Measurements from ENCODE around the gene TMEM217. TPM values are rescaled to one million over a fixed set of nuclear protein-coding genes. Genes with fewer than 3 reads are reported as not detected.

TMEM217 gene
- total RNA-seq, 2 donors from 2014 or later: 0.95 to 1.6 TPM

GRCh38 chr6:37205175-37205996 lies 52.6 kb downstream of the TMEM217 start:
- TF ChIP-seq, protein P1, sequence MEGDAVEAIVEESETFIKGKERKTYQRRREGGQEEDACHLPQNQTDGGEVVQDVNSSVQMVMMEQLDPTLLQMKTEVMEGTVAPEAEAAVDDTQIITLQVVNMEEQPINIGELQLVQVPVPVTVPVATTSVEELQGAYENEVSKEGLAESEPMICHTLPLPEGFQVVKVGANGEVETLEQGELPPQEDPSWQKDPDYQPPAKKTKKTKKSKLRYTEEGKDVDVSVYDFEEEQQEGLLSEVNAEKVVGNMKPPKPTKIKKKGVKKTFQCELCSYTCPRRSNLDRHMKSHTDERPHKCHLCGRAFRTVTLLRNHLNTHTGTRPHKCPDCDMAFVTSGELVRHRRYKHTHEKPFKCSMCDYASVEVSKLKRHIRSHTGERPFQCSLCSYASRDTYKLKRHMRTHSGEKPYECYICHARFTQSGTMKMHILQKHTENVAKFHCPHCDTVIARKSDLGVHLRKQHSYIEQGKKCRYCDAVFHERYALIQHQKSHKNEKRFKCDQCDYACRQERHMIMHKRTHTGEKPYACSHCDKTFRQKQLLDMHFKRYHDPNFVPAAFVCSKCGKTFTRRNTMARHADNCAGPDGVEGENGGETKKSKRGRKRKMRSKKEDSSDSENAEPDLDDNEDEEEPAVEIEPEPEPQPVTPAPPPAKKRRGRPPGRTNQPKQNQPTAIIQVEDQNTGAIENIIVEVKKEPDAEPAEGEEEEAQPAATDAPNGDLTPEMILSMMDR (conservative IDR thresholded peaks at IDR 0.05): no peak
- Histone ChIP-seq H3K27me3 (ENCODE audit: control insufficient read depth, insufficient read depth, low read length, poor library complexity, severe bottlenecking) (no peaks in the 10 kb centered on the region), H3K4me1 (ENCODE audit: control insufficient read depth, insufficient read depth, low read length) (no peaks in the 10 kb centered on the region), H3K9ac (ENCODE audit: extremely low read depth, low read length, poor library complexity, severe bottlenecking) (no peak overlapping the region), H3K9me3 (ENCODE audit: control insufficient read depth, low read length) (no peaks in the 10 kb centered on the region), H3K27ac (ENCODE audit: low read depth, low read length) (no peak overlapping the region), H3K4me3 (ENCODE audit: low read length) (no peak overlapping the region), H3K36me3 (ENCODE audit: control insufficient read depth, insufficient read depth, low read length) (no peaks in the 10 kb centered on the region)
- Mint-ChIP-seq H3K36me3 (ENCODE audit: low read depth) (no peaks in the 10 kb centered on the region), H3K4me1 (peaks cover 1% of the 10 kb centered on the region), H3K27me3 (ENCODE audit: insufficient read depth) (no peaks in the 10 kb centered on the region), H3K4me3 (no peak overlapping the region), H3K9me3 (no peaks in the 10 kb centered on the region), H3K27ac (no peak overlapping the region)
- 82 to 93% methylated on average over 11 to 13 of the region's 13 CpGs for WGBS, 2 experiments (ENCODE audit: insufficient coverage in 1 of 2, insufficient read length in 1 of 2)
- no peak for DNase-seq

GRCh38 chr6:37204014-37204751 lies 53.8 kb downstream of the TMEM217 start:
- Mint-ChIP-seq H3K27me3 (ENCODE audit: insufficient read depth) (no peaks in the 10 kb centered on the region), H3K4me1 (no peaks in the 10 kb centered on the region), H3K9me3 (no peaks in the 10 kb centered on the region), H3K4me3 (no peak overlapping the region), H3K27ac (no peak overlapping the region), H3K36me3 (ENCODE audit: low read depth) (no peaks in the 10 kb centered on the region)
- Histone ChIP-seq H3K4me1 (ENCODE audit: control insufficient read depth, insufficient read depth, low read length) (no peaks in the 10 kb centered on the region), H3K9me3 (ENCODE audit: control insufficient read depth, low read length) (no peaks in the 10 kb centered on the region), H3K4me3 (ENCODE audit: low read length) (no peak overlapping the region), H3K27me3 (ENCODE audit: control insufficient read depth, insufficient read depth, low read length, poor library complexity, severe bottlenecking) (no peaks in the 10 kb centered on the region), H3K36me3 (ENCODE audit: control insufficient read depth, insufficient read depth, low read length) (no peaks in the 10 kb centered on the region), H3K9ac (ENCODE audit: extremely low read depth, low read length, poor library complexity, severe bottlenecking) (no peak overlapping the region), H3K27ac (ENCODE audit: low read depth, low read length) (no peak overlapping the region)
- TF ChIP-seq, protein P1 (conservative IDR thresholded peaks at IDR 0.05): no peak
- 64 to 88% methylated on average over 2 to 7 of the region's 7 CpGs for WGBS, 2 experiments (ENCODE audit: insufficient coverage in 1 of 2, insufficient read length in 1 of 2)
- DNase-seq: no peak

DNA sequence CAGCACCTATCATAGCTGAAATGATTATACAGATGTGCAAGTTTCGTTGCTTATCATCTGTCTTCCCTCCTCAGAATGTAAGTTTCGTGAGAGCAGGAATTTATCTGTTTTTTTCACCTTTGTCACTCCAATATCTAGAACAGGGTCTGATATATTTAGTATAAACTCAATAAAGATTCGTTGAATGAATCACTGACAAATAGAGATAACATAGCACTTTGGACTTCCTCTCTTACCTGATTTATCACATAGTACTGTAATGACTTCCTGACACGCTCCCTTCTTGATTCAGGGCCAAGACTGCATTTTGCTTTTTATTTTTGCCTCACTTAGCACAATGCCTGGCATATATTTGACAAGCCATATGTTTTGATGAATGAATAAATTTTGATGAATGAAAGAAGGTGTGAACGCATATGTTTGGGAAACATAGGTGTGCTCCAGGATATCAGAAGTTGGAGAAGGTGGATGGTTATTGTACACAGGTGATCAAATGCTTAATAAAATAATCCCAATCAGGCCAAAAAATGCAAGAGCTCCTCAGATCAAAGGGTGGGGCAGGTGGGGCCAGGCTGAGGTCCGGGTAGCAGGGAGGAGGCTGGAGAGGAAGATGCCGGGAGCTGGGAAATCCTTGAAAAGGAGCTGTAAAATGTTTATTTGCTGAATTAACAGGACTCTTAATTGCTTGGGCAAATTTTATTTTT lies 55.0 kb downstream of the TMEM217 start:
- DNase-seq: peak; percentile 6

More for the DNA sequence above, 55.0 kb downstream of the TMEM217 start:
- Histone ChIP-seq H3K4me3 (ENCODE audit: low read length) (no peak overlapping the region), H3K27me3 (ENCODE audit: control insufficient read depth, insufficient read depth, low read length, poor library complexity, severe bottlenecking) (no peaks in the 10 kb centered on the region), H3K27ac (ENCODE audit: low read depth, low read length) (no peak overlapping the region), H3K9ac (ENCODE audit: extremely low read depth, low read length, poor library complexity, severe bottlenecking) (no peak overlapping the region), H3K4me1 (ENCODE audit: control insufficient read depth, insufficient read depth, low read length) (no peaks in the 10 kb centered on the region), H3K9me3 (ENCODE audit: control insufficient read depth, low read length) (no peaks in the 10 kb centered on the region), H3K36me3 (ENCODE audit: control insufficient read depth, insufficient read depth, low read length) (no peaks in the 10 kb centered on the region)
- Mint-ChIP-seq H3K4me1 (no peaks in the 10 kb centered on the region), H3K27ac (peak overlapping the region; percentile 4), H3K27me3 (ENCODE audit: insufficient read depth) (no peaks in the 10 kb centered on the region), H3K36me3 (ENCODE audit: low read depth) (no peaks in the 10 kb centered on the region), H3K9me3 (no peaks in the 10 kb centered on the region), H3K4me3 (no peak overlapping the region)
- WGBS, 2 experiments (ENCODE audit: insufficient coverage in 1 of 2, insufficient read length in 1 of 2): 89 to 90% methylated on average over 2 to 7 of the region's 7 CpGs
- TF ChIP-seq, protein P1 (conservative IDR thresholded peaks at IDR 0.05): no peak
